CD4-positive, alpha-beta T cell treated with Interleukin-17A for 4 hours (primary cell): ENCODE measurements around the gene MKI67.
A peak's percentile ranks its signal among the peaks of the same experiment; 100 is the strongest.
"Not testable (repeated sequence)": the region's sequence is repeated elsewhere in the genome, so short reads cannot be mapped to it uniquely, and the experiment has no call there.

Source experiments
- DNase-seq: peaks from one replicate; pipeline ENCODE4 v3.0.0-alpha.2; 2020; ENCODE audit warnings: mixed read lengths

The MKI67 gene

GRCh38 chr10:128125944-128126764, at the start of gene MKI67:
Gene MKI67 (minus strand): TSS chr10:128126423. CDS start chr10:128125667, 756 bp downstream.
- DNase-seq, result peak; percentile 93

DNA sequence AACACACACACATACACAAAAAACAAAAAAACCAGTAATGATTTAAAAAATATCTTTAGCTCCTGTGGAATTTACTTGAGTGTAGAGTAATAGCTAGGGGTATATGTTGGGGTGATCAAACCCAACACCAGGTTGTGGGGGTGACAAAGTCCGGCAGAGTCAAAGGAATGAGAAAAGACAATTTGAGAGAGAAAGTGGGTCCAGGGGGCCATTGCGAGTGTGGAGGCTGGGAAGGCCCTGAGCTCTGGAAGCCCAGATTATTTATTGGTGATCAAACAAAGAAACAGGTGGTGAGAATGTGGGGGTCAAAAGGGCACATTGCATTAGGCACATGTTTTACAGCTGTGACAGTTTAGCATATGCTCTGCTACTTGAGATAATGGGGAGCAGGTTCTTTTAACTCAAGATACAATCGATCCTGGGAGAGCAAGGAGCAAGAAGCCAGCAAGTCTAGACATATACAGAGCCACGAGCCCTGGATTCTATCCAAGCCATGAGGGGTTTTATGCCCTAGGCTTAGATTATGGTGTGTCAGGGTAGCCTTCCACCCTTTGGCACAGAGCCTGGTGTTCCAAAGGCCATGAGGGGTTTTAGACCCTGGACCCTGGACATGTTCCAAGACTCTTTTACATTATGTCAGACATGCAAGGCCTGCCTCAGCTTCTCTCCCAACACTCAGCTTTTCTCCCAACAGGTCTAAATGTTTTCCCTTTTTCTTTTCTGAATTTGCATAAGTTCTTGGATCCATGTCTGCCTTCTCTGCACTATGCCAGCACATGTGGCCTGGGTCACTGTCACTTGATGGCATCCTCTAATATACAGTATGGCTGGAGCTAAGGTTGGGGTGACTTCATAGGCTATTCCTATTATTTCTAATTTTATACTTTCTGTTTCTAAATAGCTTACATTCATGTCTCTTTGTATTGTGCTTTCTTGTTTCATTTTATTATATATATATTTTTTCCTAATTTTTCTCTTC, 48.6 kb upstream of the MKI67 start:
- DNase-seq, result no peak

DNA sequence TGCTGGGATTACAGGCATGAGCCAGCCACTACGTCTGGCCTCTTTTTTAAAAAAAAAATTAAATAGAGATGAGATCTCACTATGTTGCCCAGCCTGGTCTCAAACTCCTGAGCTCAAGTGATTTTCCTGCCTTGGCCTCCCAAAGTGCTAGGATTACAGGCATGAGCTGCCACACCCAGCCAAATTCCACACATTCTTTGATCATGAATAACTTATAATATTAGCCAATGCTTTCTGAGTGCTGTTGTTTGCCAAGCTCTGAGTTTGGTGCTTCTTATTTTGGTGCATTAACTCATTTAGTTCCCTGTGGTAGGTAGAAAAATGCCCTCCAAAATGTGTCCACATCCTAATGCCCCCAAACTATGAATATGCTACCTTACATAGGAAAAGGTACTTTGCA, 47.2 kb upstream of the MKI67 start:
- no peak for DNase-seq

DNA sequence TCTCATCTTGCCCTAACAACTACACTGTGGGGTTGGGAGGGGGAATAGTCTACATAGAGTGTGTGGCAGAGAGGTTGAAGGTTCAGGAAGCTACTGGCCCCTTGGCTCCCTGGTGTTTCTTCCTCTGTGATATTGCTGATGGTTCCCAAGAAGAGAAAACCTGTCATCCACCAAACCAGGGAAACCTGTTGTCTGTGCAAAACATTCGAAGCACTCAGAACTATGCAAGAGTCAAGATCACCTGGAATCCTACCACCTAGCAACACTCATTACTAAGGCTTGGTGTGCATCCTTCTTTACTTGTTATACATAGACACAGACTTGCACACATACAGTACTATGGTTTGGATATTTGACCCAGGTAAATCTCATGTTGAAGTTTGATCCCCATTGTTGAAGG, 46.5 kb upstream of the MKI67 start:
- no peak for DNase-seq

GRCh38 chr10:128169811-128170379, 43.7 kb upstream of the MKI67 start:
- DNase-seq, result no peak

- DNase-seq, result no peak
Observed at GRCh38 chr10:128167926-128168520, 41.8 kb upstream of the MKI67 start.

DNA sequence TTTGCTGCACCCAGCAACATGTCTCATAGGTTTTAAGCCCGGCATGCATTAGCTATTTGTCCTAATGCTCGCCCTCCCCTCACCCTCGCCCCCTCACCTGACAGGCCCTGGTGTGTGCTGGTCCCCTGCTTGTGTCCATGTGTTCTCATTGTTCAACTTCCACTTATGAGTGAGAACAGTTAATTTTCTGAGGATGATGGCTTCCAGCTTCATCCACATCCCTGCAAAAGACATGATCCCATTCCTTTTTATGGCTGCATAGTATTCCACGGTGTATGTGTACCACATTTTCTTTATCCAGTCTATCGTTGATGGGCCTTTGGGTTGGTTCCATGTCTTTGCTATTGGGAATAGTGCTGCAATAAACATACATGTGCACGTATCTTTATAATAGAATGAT, 40.9 kb upstream of the MKI67 start:
- DNase-seq, result not testable (repeated sequence)

GRCh38 chr10:128166151-128166550, 39.9 kb upstream of the MKI67 start:
- DNase-seq, result no peak

- no peak for DNase-seq
Observed at GRCh38 chr10:128165536-128165935, 39.3 kb upstream of the MKI67 start.

DNA sequence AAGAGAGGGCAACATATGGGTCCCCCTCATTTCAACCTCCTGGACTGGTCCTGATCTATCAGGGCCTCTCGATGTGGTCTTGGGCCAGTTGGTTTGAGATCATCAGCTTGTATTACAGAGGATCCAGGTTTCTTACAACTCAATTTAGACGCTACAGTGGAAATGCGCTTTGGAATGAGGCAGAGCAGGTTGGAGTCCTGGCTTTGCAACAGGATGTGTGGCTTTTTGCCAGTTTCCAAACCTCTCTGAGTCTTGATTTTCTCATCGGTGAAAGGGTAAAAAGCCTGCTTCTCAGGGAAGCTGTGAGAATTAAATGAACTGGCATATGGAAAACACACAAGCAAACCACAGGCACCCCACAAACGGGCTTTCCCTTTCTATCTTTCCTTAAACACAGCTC, 37.5 kb upstream of the MKI67 start:
- DNase-seq, result no peak

DNA sequence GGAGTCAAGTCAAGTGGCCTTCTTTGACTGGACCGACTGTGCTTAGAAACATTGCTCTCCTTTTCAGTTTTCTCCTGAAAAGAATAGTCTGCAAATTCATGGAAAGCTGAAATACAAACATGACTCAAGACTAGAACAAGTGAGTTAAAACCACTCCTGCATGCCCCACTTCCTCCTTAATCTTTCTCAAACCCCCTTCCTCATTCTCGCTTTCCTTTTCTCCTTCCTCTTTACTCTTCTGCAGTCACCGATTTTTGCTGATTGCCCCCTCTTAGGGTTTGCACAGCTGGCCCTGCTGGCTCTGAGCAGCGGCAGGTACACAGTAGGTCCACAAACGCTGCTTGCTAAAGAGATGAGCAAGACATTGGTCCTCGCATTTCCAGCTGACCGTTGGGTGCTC, 34.8 kb upstream of the MKI67 start:
- DNase-seq, result no peak

- DNase-seq, result no peak
Observed at GRCh38 chr10:128160297-128160711, 34.1 kb upstream of the MKI67 start.

DNA sequence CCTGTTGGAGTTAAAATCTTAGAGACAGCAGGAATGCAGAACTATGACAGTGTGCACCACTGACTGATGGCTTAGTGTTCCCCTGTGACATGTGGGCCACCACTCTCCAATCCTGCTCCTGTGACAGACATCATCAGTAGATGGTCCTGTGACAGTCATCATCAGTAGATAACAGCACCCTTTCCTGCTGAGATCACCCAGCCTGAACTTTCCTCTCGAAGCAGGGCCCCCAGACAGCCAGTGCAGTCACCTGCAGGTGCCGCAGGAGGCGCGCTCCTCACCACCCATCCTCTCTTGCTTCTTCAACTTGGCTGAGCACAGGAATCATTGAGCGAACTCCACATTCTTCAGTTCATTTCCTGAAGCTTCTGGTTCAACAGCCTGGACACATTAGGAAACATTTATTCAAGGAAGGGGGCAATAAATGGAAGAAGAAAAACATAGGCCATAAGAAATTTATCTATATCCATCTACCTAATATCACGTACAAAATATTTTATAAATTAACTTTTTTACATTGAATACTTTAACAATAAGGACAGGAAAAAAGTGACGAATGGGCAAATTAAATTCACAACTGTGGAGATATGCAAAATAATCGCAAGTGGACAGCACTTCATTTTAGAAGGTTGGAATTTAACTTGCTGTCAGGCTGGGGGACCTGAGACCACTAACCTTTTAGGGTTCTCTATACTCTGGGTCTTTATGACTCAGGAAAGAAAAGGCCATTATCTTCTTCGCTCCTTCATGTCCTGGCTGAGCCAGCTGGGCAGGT, 32.0 kb upstream of the MKI67 start:
- DNase-seq, result no peak

DNA sequence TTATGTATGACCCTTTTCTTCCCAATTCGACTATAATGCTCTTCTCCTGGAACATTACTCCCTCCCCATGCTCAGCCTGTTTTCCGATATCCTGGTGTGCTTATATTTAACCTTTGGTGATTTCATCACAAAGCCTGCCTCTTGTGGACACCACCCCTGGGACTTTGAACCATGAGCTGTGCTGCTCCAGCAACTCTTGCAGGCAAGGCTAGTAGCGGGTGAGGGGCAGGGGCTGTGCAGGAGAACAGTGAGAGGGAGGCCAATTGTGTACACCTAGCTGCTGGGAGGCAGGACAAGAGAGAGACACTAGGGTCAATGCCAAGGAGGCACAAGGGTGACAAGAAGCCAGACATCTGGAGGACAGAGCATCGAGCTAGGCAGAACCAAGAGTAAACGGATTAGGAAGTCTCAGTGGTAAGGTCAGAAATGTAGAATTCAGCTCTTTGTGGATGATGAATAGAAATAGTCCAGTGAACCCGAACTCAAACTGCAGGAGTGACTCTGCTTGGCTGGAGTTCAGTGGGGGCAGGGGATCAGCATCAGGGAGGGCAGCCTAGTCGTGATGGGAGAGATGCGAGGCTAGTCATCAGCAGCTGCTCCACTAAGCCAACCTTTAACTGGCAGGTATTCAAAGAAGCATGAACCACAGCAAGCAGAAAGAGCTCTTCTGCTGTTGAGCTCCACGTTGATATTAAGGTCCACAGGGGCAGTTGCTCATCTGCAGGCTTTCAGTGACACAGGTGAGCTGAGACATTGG, 31.0 kb upstream of the MKI67 start:
- no peak for DNase-seq

DNA sequence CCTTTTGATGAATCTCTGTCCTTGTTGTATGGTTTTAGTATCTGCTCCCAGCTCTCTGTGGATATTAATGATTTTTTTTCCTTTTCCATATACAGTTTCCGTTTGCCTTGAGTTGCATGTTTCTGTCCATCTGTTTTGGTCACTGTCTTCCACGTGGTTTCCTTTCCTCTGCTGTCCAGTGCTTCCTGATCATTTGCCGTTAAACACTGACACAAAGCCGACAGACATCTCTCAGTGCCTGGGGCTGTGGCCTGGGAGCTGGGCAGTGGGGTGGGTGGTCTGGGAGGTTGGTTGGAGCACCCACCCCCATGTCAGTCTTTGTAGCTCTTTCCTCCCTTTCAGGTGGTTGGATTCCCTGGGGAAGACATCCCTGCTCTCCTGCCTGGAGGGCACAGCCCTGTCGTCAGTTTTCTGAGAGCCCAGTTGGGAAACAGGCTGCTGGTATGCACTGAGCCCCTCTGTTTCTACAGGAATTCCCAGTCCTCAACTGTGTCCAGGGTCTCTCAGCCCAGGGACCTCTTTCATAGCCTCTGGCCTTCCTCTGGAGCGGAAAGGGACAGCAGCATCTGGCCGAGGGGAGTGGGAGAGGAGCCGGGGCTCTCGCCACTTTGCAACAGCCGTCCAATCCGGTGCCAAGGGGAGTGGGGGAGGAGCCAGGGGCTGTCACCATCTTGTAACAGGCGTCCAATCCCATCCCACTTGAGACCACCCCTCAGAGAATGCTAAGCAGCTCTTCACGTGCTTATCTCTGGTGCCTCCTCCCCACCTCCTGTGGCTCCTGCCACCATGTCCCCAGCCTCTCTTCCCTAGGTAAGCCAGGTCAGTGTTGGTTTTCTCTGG, 26.7 kb upstream of the MKI67 start:
- no peak for DNase-seq

DNA sequence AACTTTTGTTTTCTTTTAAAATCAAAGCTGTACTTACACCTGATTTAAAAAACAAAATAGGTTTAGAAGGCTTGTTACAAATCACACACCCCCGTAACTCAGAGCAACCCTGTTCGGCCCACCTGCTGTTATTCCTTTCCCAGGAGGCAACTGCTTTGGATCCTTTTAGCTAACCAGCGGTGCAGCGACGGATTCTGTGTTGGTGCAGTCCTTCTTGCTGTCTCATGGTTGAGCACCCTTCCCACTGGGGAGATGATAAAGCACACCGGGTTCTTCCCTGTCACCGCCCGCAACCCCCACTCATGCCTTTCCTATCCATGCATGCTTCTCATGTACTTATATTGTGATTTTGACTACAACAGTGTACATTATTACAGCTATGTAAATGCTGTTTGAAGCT, 24.8 kb upstream of the MKI67 start:
- DNase-seq, result no peak

GRCh38 chr10:128150561-128150960, 24.3 kb upstream of the MKI67 start:
- no peak for DNase-seq

- peak; percentile 85 for DNase-seq
Observed at GRCh38 chr10:128150045-128150493, 23.8 kb upstream of the MKI67 start.

DNA sequence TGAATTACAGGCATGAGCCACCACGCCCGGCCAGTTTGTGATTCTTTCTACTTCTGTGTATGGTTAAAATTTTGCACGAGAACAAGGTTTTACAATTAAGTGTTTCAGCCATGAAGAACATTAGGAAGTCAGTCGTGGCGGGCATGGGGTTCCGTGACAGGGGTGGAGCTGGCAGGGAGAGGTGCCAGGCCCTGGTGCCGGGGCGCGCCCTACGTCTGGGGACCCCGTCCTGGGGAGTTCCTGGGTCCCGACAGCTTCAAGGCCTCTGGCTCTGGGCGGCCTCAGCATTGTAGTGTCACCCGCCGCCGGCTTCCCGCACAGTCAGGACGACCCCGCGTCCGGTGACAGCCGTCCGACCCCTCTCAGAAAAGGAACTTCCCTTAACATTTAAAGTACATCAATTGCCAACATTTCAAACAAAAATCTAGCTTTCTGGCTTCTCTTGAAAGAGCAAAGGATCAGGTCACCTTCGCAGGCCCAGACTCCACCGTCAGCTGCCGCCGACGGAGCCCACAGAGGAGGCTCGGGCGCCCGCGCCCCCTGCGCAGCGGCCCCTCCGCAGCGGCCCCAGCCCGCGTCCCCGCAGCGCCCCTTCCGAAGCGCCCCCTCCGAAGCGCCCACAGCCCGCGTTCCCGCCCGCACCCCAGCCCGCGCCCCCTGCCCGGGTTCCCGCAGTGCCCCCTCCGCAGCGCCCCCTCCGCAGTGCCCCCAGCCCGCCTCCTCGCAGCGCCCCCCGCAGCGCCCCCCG, 23.2 kb upstream of the MKI67 start:
- DNase-seq, result no peak

DNA sequence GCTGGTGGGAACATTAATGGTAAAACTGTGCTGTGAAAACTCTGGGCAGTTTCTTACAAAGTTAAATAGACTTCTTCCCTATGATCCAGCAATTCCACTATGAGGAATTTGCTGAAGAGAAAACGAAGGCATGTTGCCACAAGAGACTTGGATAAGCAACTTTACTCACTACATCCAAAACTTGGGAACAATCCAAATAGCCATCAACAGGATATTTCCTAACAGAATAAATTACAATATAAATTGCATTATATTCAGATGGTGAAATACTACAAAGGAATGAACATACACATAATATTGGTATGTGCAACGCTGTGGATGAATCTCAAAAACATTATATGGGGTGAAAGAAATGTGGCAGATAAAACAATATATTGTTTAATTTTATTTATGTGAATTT, 21.4 kb upstream of the MKI67 start:
- no peak for DNase-seq
